K562 (cell line): Measurements from ENCODE around the gene PRDM15. TPM values are rescaled to one million over a fixed set of nuclear protein-coding genes. Genes with fewer than 3 reads are reported as not detected.

Experiments used
- ATAC-seq: fragments of 200-7000 bp; cut with Tn5 transposase; 3 replicates; pipeline ENCODE4 v1.9.1; 2020; ENCODE audit warnings: moderate library complexity
- BruUV-seq: library from RNA; stranded (reverse); fragments of 400-500 nt; replicated peaks from 2 replicates; lab custom pipeline; 2021; lab: Mats Ljungman, UMichigan
- CTCF ChIA-PET: fragments of 300-600 bp; formaldehyde crosslinking; extraction: SDS; loops from one replicate; lab custom pipeline; 2021; ENCODE audit warnings: low intra/inter-chr PET ratio; lab: Yijun Ruan, JAX
- POLR2A ChIA-PET: fragments of 300-600, 350-650 bp; sonication (Branson Sonifier 250); formaldehyde crosslinking; extraction: SDS; loops from one replicate; lab custom pipeline; 2021; ENCODE audit warnings: antibody characterized with exemption, inconsistent platforms; lab: Yijun Ruan, JAX
- DNase-seq, 4 experiments: peaks; one replicate each; pipeline versions ENCODE4 v3.0.0 to v3.0.0-alpha.2; 2011 to 2018; ENCODE audit warnings: low spot score in 3 of 4, mixed read lengths in 3 of 4; ENCODE audit errors: extremely low read depth in 1 of 4
- FAIRE-seq: peaks from 2 replicates; lab custom pipeline; 2011; peaks lifted over from hg19 to GRCh38; lab: Jason Lieb, UNC
- H2AFZ ChIP-seq: 2 replicates; pipeline ENCODE4 v1.6.0; 2011; ENCODE audit warnings: low read depth, low read length, control low read depth, inconsistent platforms
- H3K27ac ChIP-seq: fragments of 200-600 bp; 3 replicates; pipeline ENCODE4 v1.8.0; 2011; ENCODE audit warnings: low read depth, mild to moderate bottlenecking, control low read depth, inconsistent platforms, low read length, moderate library complexity, mixed read lengths; ENCODE audit errors: extremely low read depth
- H3K27me3 ChIP-seq, 2 experiments: fragments of 300-600 bp in 1 of 2; 2 replicates in 1 of 2; 3 replicates in 1 of 2; pipeline versions ENCODE4 v1.6.0 to v1.8.0; 2011; ENCODE audit warnings: inconsistent platforms in 2 of 2, low read length in 2 of 2, mild to moderate bottlenecking in 1 of 2, mixed read lengths in 1 of 2, moderate library complexity in 1 of 2; ENCODE audit not compliant: control insufficient read depth in 2 of 2, insufficient read depth in 2 of 2
- H3K36me3 ChIP-seq: fragments of 300-600 bp; 3 replicates; pipeline ENCODE4 v1.8.0; 2011; ENCODE audit warnings: mild to moderate bottlenecking, low read length, inconsistent platforms; ENCODE audit not compliant: control insufficient read depth, insufficient read depth
- H3K4me1 ChIP-seq, 2 experiments: fragments of 200-600 bp in 1 of 2; replicated peaks in 1 of 2; 2 replicates in 1 of 2; 3 replicates in 1 of 2; pipeline versions ENCODE4 v1.5.1 to v1.8.0; 2011; ENCODE audit warnings: inconsistent platforms in 2 of 2, low read length in 2 of 2, mild to moderate bottlenecking in 1 of 2, mixed read lengths in 1 of 2, moderate library complexity in 1 of 2; ENCODE audit not compliant: control insufficient read depth in 2 of 2, insufficient read depth in 2 of 2
- H3K4me2 ChIP-seq: 2 replicates; pipeline ENCODE4 v1.6.1; 2011; ENCODE audit warnings: low read length, control low read depth, inconsistent platforms, mixed read lengths; ENCODE audit not compliant: insufficient read depth
- H3K4me3 ChIP-seq: fragments of 200-600 bp; sonication (generic), shearing (Covaris generic); 2 replicates; pipeline ENCODE4 v1.5.1; 2016; ENCODE audit warnings: control low read depth, inconsistent platforms
- H3K79me2 ChIP-seq: fragments of 200-600 bp; 3 replicates; pipeline ENCODE4 v1.8.0; 2011; ENCODE audit warnings: low read length, inconsistent platforms; ENCODE audit not compliant: control insufficient read depth, insufficient read depth
- H3K9ac ChIP-seq, 2 experiments: 2 replicates each; pipeline versions ENCODE4 v1.6.0 to v1.6.1; 2011; ENCODE audit warnings: low read depth in 2 of 2, low read length in 2 of 2, control low read depth in 1 of 2, inconsistent platforms in 1 of 2, mild to moderate bottlenecking in 1 of 2, mixed read lengths in 1 of 2; ENCODE audit not compliant: insufficient read depth in 1 of 2
- H3K9me1 ChIP-seq: one replicate; pipeline ENCODE4 v1.6.0; 2011; ENCODE audit warnings: inconsistent platforms, mild to moderate bottlenecking, low read length, moderate library complexity; ENCODE audit not compliant: control insufficient read depth, insufficient read depth
- H3K9me3 ChIP-seq: replicated peaks from 2 replicates; pipeline ENCODE4 v1.5.1; 2011; ENCODE audit warnings: low read depth, low read length, inconsistent platforms; ENCODE audit not compliant: control insufficient read depth, insufficient read depth
- H4K20me1 ChIP-seq: replicated peaks from 2 replicates; pipeline ENCODE4 v1.6.1; 2011; ENCODE audit warnings: low read length, inconsistent platforms, mixed read lengths; ENCODE audit not compliant: control insufficient read depth, insufficient read depth
- NFIC ChIP-seq: fragments of 450-650 bp; IDR thresholded peaks from 2 replicates; pipeline ENCODE4 v1.6.1; 2017; ENCODE audit warnings: mild to moderate bottlenecking, inconsistent platforms
- SREBF1 ChIP-seq: fragments of 150-350 bp; IDR thresholded peaks from 2 replicates; pipeline ENCODE4 v1.6.1; 2014; ENCODE audit warnings: antibody characterized with exemption, low read depth, low read length, borderline replicate concordance
- ZEB2 ChIP-seq: fragments of 450-650 bp; IDR thresholded peaks from 2 replicates; pipeline ENCODE4 v1.6.1; 2016
- ZFP30 ChIP-seq: fragments of 250-450 bp; sonication (Bioruptor Pico); IDR thresholded peaks from 2 replicates; pipeline ENCODE4 v1.8.0; 2022; ENCODE audit warnings: moderate library complexity, mild to moderate bottlenecking, inconsistent platforms, borderline replicate concordance
- ZFP36 ChIP-seq: fragments of 150-350 bp; IDR thresholded peaks from 2 replicates; pipeline ENCODE4 v1.6.1; 2018; ENCODE audit warnings: low read length, low read depth; ENCODE audit not compliant: partially characterized antibody
- ZHX1 ChIP-seq: fragments of 150-350 bp; conservative IDR thresholded peaks from 2 replicates; pipeline ENCODE4 v1.6.1; 2014; ENCODE audit warnings: low read length
- ZNF668 ChIP-seq: fragments of 250-450 bp; sonication (Bioruptor Pico); IDR thresholded peaks from 2 replicates; pipeline ENCODE4 v1.8.0; 2022; ENCODE audit warnings: mild to moderate bottlenecking, inconsistent platforms
- WGBS: fragments of 100-300 bp; shearing (Covaris generic); methylation state at CpG from one replicate; pipeline ENCODE4 v1.1.6; 2016; ENCODE audit warnings: low coverage, mixed read lengths; ENCODE audit not compliant: insufficient coverage; ENCODE audit errors: missing lambda C conversion rate; 5-methylcytosine and 5-hydroxymethylcytosine counted together
- in situ Hi-C: fragments of 300-500 bp; cut with MboI; formaldehyde crosslinking; loops from 4 replicates; pipeline ENCODE4 v1.15.0; 2018; ENCODE audit warnings: inconsistent platforms, mixed read lengths
- intact Hi-C: fragments of 100-400 bp; cut with micrococcal nuclease; formaldehyde crosslinking; loops from 2 replicates; pipeline ENCODE4 v1.14.2; 2022
- polyA plus RNA-seq, 8 experiments: library from polyadenylated mRNA; depleted of rRNA in 4 of 8; stranded (reverse) in 5 of 8; unstranded in 3 of 8; fragments of >200 nt; fragmentation: Nextera tagmentation in 2 of 8; fragmentation: Illumina TruSeq in 1 of 8; extraction: Ambion mirVana in 2 of 8; extraction: Trizol in 1 of 8; gene quantifications; 2 replicates each; pipeline versions ENCODE4 v1.2.1 to v1.2.3, GENCODE V29; 2011 to 2014; ENCODE audit warnings: inconsistent platforms in 1 of 8, missing spikeins in 1 of 8
- total RNA-seq, 7 experiments: library from RNA; depleted of rRNA in 6 of 7; stranded (reverse); fragments of >200 nt in 6 of 7; fragmentation: Illumina TruSeq in 2 of 7; extraction: Trizol in 2 of 7; gene quantifications; 2 replicates each; pipeline versions ENCODE4 v1.2.1 to v1.2.3, GENCODE V29; 2011 to 2021; ENCODE audit warnings: low replicate concordance in 1 of 7
- TF ChIP-seq, protein P1 (sequence below): fragments of 450-650 bp; formaldehyde crosslinking; IDR thresholded peaks from 2 replicates; pipeline ENCODE4 v1.4.0; 2022; ENCODE audit warnings: missing genetic modification characterization

Gene PRDM15
- total and polyA plus RNA-seq, 9 of the 15 experiments (the other 6 are each of a cell fraction or from before 2014, with no cell fraction given), result 0.93 to 9.2 (median 6.2) TPM

GRCh38 chr21:41852151-41852928 is 26.8 kb downstream of the PRDM15 start (continued):
- TF ChIP-seq, protein P1, sequence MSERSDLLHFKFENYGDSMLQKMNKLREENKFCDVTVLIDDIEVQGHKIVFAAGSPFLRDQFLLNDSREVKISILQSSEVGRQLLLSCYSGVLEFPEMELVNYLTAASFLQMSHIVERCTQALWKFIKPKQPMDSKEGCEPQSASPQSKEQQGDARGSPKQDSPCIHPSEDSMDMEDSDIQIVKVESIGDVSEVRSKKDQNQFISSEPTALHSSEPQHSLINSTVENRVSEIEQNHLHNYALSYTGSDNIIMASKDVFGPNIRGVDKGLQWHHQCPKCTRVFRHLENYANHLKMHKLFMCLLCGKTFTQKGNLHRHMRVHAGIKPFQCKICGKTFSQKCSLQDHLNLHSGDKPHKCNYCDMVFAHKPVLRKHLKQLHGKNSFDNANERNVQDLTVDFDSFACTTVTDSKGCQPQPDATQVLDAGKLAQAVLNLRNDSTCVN (CRISPR knock-in tag), result no peak
- TF ChIP-seq ZHX1, result no peak
- TF ChIP-seq ZNF668 (CRISPR knock-in tag), result no peak

DNA sequence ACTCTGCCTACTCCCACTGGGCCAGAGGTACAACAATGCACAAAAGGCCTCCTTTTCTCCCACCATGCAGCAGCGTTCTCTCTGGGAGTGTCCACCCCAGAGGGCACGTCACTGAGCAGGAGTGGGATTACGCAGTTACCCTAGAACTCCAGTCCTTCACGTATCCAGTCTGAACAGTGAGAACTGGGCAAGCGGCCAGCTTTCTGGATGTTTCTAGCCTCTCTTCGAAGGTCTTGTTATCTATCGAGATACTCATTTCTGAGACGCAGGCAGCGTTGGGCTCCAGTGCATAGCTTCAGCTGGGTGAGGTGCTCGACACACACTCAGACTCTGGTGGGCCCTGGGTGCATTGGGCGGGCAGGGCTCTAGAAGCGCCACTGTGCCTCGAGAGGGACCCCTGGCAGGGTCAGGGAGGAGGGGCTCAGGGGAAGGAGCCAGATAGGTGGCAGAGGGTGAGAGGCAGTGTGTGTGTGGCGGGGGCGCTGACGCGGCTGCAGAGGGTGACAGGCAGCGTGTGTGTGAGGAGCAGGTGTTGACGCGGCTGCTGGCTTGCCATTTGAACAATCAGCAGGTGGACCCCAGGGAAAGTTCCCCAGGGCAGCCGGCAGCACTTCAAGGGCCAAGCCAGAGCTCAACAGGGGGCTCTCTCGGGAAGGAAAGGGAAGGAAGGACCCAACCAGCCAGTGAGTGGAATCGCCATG is 27.9 kb downstream of the PRDM15 start:
- DNase-seq (no peak), ATAC-seq (no peak)
- H3K79me2 ChIP-seq, result no peaks in the 10 kb centered on the region
- no peak overlapping the region for H3K4me2 ChIP-seq
- no TSS peak for BruUV-seq
- no peaks in the 10 kb centered on the region for H4K20me1 ChIP-seq
- no peak for TF ChIP-seq SREBF1
- peak; percentile 40 for TF ChIP-seq ZFP36
- no peak for TF ChIP-seq ZEB2
- TF ChIP-seq ZFP30 (CRISPR knock-in tag), result no peak
- TF ChIP-seq NFIC, result peak; percentile 57
- TF ChIP-seq, all 486 proteins: peak for 2
- WGBS, result 68% methylated on average over 19 of the region's 23 CpGs
- POLR2A ChIA-PET, result interaction anchor here (0.6 kb wide), 1 partner anchor 343 kb away, joined by 3 read pairs; no protein-coding TSS in a partner anchor
- Histone ChIP-seq H3K27me3 (no peaks in the 10 kb centered on the region), H3K9me1 (no peaks in the 10 kb centered on the region), H3K4me3 (no peak overlapping the region), H3K27ac (no peak overlapping the region), H3K4me1 (peaks cover 4 to 23% of the 10 kb centered on the region in 2 experiments; a peak in 3 of 5 replicates), H3K9ac (no peak overlapping the region), H3K9me3 (no peaks in the 10 kb centered on the region), H2AFZ (no peak overlapping the region), H3K36me3 (peaks cover 54% of the 10 kb centered on the region; the same call in 2 of the 3 replicates)
- in situ Hi-C loops (no loop called here), intact Hi-C loops (no loop called here)
- no peak for FAIRE-seq
- CTCF ChIA-PET, result no interaction called here
